HUES48 (cell line): ENCODE measurements around the gene MDK.

Source experiments
- H3K27ac ChIP-seq: one replicate; pipeline ENCODE4 v1.7.0; 2013; ENCODE audit warnings: low read depth, low read length, inconsistent platforms
- H3K27me3 ChIP-seq: 2 replicates; pipeline ENCODE4 v1.6.1; 2013; ENCODE audit warnings: mild to moderate bottlenecking, low read length; ENCODE audit not compliant: control insufficient read depth, insufficient read depth
- H3K36me3 ChIP-seq: 2 replicates; pipeline ENCODE4 v1.6.1; 2013; ENCODE audit warnings: low read length; ENCODE audit not compliant: control insufficient read depth, insufficient read depth
- H3K4me1 ChIP-seq: 2 replicates; pipeline ENCODE4 v1.6.1; 2013; ENCODE audit warnings: mild to moderate bottlenecking, low read length; ENCODE audit not compliant: control insufficient read depth, insufficient read depth
- H3K4me3 ChIP-seq: 2 replicates; pipeline ENCODE4 v1.5.1; 2013; ENCODE audit warnings: mild to moderate bottlenecking, low read depth, low read length
- H3K9ac ChIP-seq: 2 replicates; pipeline ENCODE4 v1.6.1; 2013; ENCODE audit warnings: mild to moderate bottlenecking, low read depth, low read length, moderate library complexity
- H3K9me3 ChIP-seq: 2 replicates; pipeline ENCODE4 v1.6.1; 2013; ENCODE audit warnings: low read length; ENCODE audit not compliant: control insufficient read depth, insufficient read depth

The MDK gene

DNA sequence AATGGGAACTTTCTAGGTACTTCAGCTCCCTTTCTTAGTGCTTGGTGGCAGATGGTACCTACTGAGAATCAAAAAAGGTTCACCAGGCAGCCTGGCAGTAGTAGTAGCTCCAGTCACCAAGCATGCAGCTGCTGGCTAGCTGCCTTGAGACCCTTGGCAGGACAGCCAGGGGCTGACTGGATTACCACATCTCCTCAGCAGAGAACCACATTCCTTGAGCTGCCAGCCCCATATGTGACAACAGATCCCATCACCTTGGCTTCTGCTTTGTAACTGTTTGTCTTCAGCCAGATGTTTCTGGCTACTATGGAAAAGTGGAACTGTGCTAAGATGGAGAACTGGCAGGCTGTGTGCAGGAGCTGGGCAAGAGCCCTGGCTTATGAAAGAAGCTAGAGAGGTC is 49.7 kb downstream of the MDK start:
- Histone ChIP-seq H3K9ac (no peak overlapping the region), H3K4me3 (no peak overlapping the region), H3K27ac (no peak overlapping the region), H3K4me1 (peaks cover 31% of the 10 kb centered on the region), H3K9me3 (no peaks in the 10 kb centered on the region), H3K36me3 (peaks cover 32% of the 10 kb centered on the region), H3K27me3 (no peaks in the 10 kb centered on the region)
